Nephron (organoid): ENCODE measurements around the gene RPP21.

Experiments used
- H3K27ac Mint-ChIP-seq, 3 experiments: 2 replicates each; pipeline ENCODE4 v1.8.0; 2020; ENCODE audit warnings: mixed read lengths in 3 of 3, mild to moderate bottlenecking in 2 of 3, moderate library complexity in 1 of 3
- H3K27me3 Mint-ChIP-seq: 2 replicates; pipeline ENCODE4 v1.8.0; 2021; ENCODE audit warnings: low read depth, mild to moderate bottlenecking, moderate library complexity, mixed read lengths
- H3K36me3 Mint-ChIP-seq: 2 replicates; pipeline ENCODE4 v1.8.0; 2020; ENCODE audit warnings: low read depth, mixed read lengths
- H3K4me1 Mint-ChIP-seq: 2 replicates; pipeline ENCODE4 v1.8.0; 2020; ENCODE audit warnings: mixed read lengths
- H3K4me3 Mint-ChIP-seq, 3 experiments: 2 replicates each; pipeline ENCODE4 v1.8.0; 2020; ENCODE audit warnings: mild to moderate bottlenecking in 3 of 3, mixed read lengths in 3 of 3, moderate library complexity in 2 of 3
- H3K9me3 Mint-ChIP-seq: 2 replicates; pipeline ENCODE4 v1.8.0; 2020; ENCODE audit warnings: mixed read lengths
- CTCF ChIP-seq, 3 experiments: fragments of 200-600 bp; sonication (generic); IDR thresholded peaks; one replicate each; pipeline ENCODE4 v1.5.0; 2021; ENCODE audit warnings: antibody characterized with exemption in 3 of 3; ENCODE audit not compliant: unreplicated experiment in 3 of 3

The RPP21 gene

DNA sequence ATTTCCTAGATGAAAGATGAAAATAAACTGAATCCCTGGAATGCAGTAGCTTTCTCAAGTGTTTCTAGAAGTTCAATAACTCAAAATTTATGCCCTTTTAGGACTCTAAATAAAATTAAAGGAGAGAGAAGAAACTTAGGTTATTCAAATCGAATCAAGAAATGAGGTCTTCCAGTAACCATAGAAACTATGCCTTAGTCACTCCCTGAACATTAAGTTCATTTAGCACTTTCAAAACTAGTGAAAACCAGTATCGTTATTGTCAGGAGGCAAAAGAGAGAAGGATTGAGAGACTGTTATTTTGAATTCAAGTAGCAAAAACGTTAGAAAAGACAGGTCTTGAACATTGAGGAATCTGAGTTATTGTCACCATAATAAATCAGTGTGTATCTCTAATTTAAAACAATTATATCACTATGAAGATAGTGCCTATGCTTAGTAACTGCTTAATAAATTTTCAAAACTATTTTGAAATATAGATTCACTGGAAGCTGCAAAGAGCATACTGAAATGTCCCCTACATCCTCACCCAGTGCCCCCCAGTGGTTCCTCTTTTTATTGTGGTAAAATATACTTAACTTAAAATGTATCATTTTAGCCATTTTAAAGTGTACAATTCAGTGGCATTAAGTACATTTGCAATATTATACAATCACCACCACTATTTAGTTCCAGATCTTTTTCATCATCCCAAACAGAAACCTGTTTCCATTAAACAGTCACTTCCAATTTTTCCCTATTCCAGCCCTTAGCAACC, 4.6 kb downstream of the RPP21 start:
- H3K9me3 Mint-ChIP-seq: no peaks in the 10 kb centered on the region
- TF ChIP-seq CTCF (IDR thresholded peaks at IDR 0.05; ENCODE audit: unreplicated experiment in 3 of 3): no peak
- H3K4me3 Mint-ChIP-seq: no peak overlapping the region
- H3K4me1 Mint-ChIP-seq: peaks cover 7% of the 10 kb centered on the region
- peaks cover under 1% of the 10 kb centered on the region for H3K27me3 Mint-ChIP-seq
- peaks cover 11% of the 10 kb centered on the region for H3K36me3 Mint-ChIP-seq
- H3K27ac Mint-ChIP-seq: no peak overlapping the region

- TF ChIP-seq CTCF (IDR thresholded peaks at IDR 0.05; ENCODE audit: unreplicated experiment in 3 of 3): no peak
- H3K36me3 Mint-ChIP-seq: peaks cover 11% of the 10 kb centered on the region
- H3K9me3 Mint-ChIP-seq: no peaks in the 10 kb centered on the region
- no peak overlapping the region for H3K4me3 Mint-ChIP-seq
- H3K27ac Mint-ChIP-seq: no peak overlapping the region
- H3K4me1 Mint-ChIP-seq: peaks cover 6% of the 10 kb centered on the region
- peaks cover 9% of the 10 kb centered on the region for H3K27me3 Mint-ChIP-seq
Observed at GRCh38 chr6:30350524-30350923, 5.6 kb downstream of the RPP21 start.

DNA sequence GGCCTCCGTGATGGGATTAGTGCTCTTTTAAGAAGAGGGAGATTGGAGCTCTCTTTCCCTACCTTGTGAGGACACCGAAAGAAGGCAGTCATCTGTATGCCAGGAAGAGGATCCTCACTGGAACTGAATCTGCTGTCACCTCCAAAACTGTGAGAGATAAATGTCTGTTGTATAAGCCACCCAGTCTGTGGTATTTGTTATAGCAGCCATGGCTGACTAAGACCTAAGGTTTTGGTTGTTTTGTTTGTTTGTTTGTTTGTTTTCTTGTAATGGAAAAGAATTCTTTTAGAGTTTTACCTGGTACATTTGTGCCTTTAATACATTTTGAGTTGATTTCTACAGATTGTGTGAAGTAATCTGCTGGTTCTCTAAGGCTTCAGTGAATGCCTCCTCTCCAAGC, 7.6 kb downstream of the RPP21 start:
- H3K4me1 Mint-ChIP-seq: no peaks in the 10 kb centered on the region
- no peaks in the 10 kb centered on the region for H3K36me3 Mint-ChIP-seq
- TF ChIP-seq CTCF (IDR thresholded peaks at IDR 0.05; ENCODE audit: unreplicated experiment in 3 of 3): no peak
- no peak overlapping the region for H3K27ac Mint-ChIP-seq
- no peak overlapping the region for H3K4me3 Mint-ChIP-seq
- no peaks in the 10 kb centered on the region for H3K9me3 Mint-ChIP-seq
- H3K27me3 Mint-ChIP-seq: peaks cover 22% of the 10 kb centered on the region

GRCh38 chr6:30355281-30355680, 10.3 kb downstream of the RPP21 start:
- Mint-ChIP-seq H3K9me3 (no peaks in the 10 kb centered on the region), H3K4me3 (no peak overlapping the region), H3K36me3 (no peaks in the 10 kb centered on the region), H3K4me1 (no peaks in the 10 kb centered on the region), H3K27ac (no peak overlapping the region), H3K27me3 (peaks cover 49% of the 10 kb centered on the region)
- TF ChIP-seq CTCF (IDR thresholded peaks at IDR 0.05; ENCODE audit: unreplicated experiment in 3 of 3): no peak

- Mint-ChIP-seq H3K4me3 (no peak overlapping the region), H3K36me3 (no peaks in the 10 kb centered on the region), H3K27me3 (peaks cover 61% of the 10 kb centered on the region), H3K9me3 (peaks cover under 1% of the 10 kb centered on the region), H3K4me1 (no peaks in the 10 kb centered on the region), H3K27ac (no peak overlapping the region)
- TF ChIP-seq CTCF (IDR thresholded peaks at IDR 0.05; ENCODE audit: unreplicated experiment in 3 of 3): no peak
Observed at GRCh38 chr6:30356536-30356935, 11.6 kb downstream of the RPP21 start.
